RWPE1 (cell line): ENCODE results near the gene RPS6KB2.
"Not testable (repeated sequence)": the region's sequence is repeated elsewhere in the genome, so short reads cannot be mapped to it uniquely, and the experiment has no call there.

Source experiments
- CTCF ChIA-PET: fragments of 350-600 bp; sonication (Branson Sonifier 250); formaldehyde crosslinking; extraction: SDS; loops from one replicate; lab custom pipeline; 2021; lab: Yijun Ruan, JAX
- POLR2A ChIA-PET: fragments of 400-600 bp; formaldehyde crosslinking; extraction: SDS; loops from one replicate; lab custom pipeline; 2020; ENCODE audit warnings: antibody characterized with exemption; ENCODE audit not compliant: low non-redundant PET; lab: Yijun Ruan, JAX
- DNase-seq: peaks from one replicate; pipeline ENCODE4 v3.0.0; 2012; ENCODE audit warnings: low spot score
- H3K27ac ChIP-seq: fragments of 450-650 bp; 2 replicates; pipeline ENCODE4 v1.5.1; 2017
- CTCF ChIP-seq: fragments of 450-650 bp; conservative IDR thresholded peaks from 2 replicates; pipeline ENCODE4 v1.5.1; 2017; ENCODE audit warnings: low read depth, mild to moderate bottlenecking

The RPS6KB2 gene

DNA sequence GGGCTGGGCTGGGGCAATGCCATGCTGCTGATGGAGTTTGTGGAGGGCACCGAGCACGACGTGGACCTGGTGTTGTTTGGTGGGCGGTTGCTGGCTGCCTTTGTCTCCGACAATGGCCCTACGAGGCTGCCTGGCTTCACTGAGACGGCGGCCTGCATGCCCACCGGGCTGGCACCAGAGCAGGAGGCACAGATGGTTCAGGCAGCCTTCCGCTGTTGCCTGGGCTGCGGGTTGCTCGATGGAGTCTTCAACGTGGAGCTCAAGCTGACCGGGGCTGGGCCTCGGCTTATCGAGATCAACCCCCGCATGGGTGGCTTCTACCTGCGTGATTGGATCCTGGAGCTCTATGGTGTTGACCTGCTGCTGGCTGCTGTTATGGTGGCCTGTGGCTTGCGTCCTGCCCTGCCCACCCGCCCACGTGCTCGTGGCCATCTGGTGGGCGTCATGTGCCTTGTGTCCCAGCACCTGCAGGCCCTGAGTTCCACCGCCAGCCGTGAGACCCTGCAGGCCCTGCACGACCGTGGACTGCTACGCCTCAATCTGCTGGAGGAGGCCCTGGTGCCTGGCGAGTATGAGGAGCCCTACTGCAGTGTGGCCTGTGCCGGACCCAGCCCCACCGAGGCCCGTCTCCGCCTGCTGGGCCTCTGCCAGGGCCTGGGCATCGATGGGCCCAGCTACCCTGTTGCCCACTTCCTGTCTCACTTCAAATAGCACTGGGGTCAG is 4.2 kb upstream of the RPS6KB2 start:
- TF ChIP-seq CTCF: no peak
- ChIA-PET POLR2A (interaction anchor here (0.6 to 0.7 kb wide), 2 partner anchors 44 to 399 kb away, joined by 3 to 4 read pairs; no protein-coding TSS in a partner anchor), CTCF (interaction anchor here (1.0 to 1.5 kb wide), 2 partner anchors 22 to 23 kb away, joined by 3 read pairs; partner anchors contain the start of gene PPP1CA)
- DNase-seq: no peak
- H3K27ac ChIP-seq: peak overlapping the region; percentile 47

DNA sequence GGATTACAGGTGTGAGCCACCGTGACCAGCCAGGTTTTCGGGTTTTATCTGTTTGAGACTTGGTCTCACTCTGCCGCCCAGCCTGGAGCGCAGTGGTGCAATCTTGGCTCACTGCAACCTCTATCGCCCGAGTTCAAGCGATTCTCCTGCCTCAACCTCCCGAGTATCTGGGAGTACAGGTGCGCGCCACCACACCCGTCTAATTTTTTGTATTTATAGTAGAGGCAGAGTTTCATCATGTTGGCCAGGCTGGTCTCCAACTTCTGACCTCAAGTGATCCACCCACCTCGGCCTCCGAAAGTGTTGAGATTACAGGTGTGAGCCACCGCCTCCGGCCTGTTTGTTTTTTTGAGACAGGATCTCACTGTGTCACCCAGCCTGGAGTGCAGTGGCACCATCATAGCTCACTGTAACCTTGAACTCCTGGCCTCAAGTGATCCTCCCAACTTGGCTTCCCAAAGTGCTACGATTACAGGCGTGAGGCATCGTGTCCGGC is 882 bp upstream of the RPS6KB2 start:
- ChIA-PET CTCF (interaction anchor here (0.6 kb wide), 1 partner anchor 28 kb away, joined by 6 read pairs; no protein-coding TSS in a partner anchor), POLR2A (interaction anchor here (2.3 kb wide), 1 partner anchor 26 kb away, joined by 7 read pairs; the partner anchor contains the start of gene PPP1CA)
- DNase-seq: not testable (repeated sequence)
- peak overlapping the region; percentile 84 for H3K27ac ChIP-seq

GRCh38 chr11:67429038-67429668 is 859 bp downstream of the RPS6KB2 start:
- peak overlapping the region; percentile 84 for H3K27ac ChIP-seq
- CTCF ChIA-PET: interaction anchor here (2.6 kb wide), 1 partner anchor 28 kb away, joined by 12 read pairs; the partner anchor contains the start of gene PPP1CA
- DNase-seq: peak; percentile 20

GRCh38 chr11:67429722-67430121 is 1.4 kb downstream of the RPS6KB2 start:
- POLR2A ChIA-PET: interaction anchor here (0.6 kb wide), 1 partner anchor 39 kb away, joined by 3 read pairs; no protein-coding TSS in a partner anchor
- H3K27ac ChIP-seq: peak overlapping the region; percentile 84
- DNase-seq: no peak
- CTCF ChIA-PET: interaction anchor here (2.6 kb wide), 1 partner anchor 28 kb away, joined by 12 read pairs; the partner anchor contains the start of gene PPP1CA
- no peak for TF ChIP-seq CTCF

More at GRCh38 chr11:67429038-67429668, 859 bp downstream of the RPS6KB2 start:
- no peak for TF ChIP-seq CTCF
- POLR2A ChIA-PET: interaction anchor here (0.6 to 2.3 kb wide), 4 partner anchors 28 to 39 kb away, joined by 3 to 7 read pairs (median 4); partner anchors contain the start of gene PPP1CA

- no peak for DNase-seq
- CTCF ChIA-PET: interaction anchor here (0.7 kb wide), 1 partner anchor 8 kb away, joined by 4 read pairs; no protein-coding TSS in a partner anchor
- POLR2A ChIA-PET: interaction anchor here (0.6 kb wide), 1 partner anchor 12 kb away, joined by 3 read pairs; the partner anchor contains the start of gene CORO1B
- TF ChIP-seq CTCF: no peak
- peak overlapping the region; percentile 87; the same call in 1 of the 2 replicates for H3K27ac ChIP-seq
Observed at GRCh38 chr11:67431346-67432249, 3.3 kb downstream of the RPS6KB2 start.

- no peak for DNase-seq
- peak overlapping the region; percentile 87 for H3K27ac ChIP-seq
- TF ChIP-seq CTCF: no peak
- ChIA-PET CTCF (interaction anchor here (0.5 to 0.6 kb wide), 2 partner anchors 11 to 32 kb away, joined by 3 to 4 read pairs; no protein-coding TSS in a partner anchor), POLR2A (no interaction called here)
Observed at GRCh38 chr11:67432655-67433349, 4.5 kb downstream of the RPS6KB2 start.
